Epithelial cell of esophagus (primary cell): ENCODE measurements around the gene SPHK2.
"Not testable (repeated sequence)": the region's sequence is repeated elsewhere in the genome, so short reads cannot be mapped to it uniquely, and the experiment has no call there.

ENCODE experiments used
- DNase-seq: peaks from one replicate; pipeline ENCODE4 v3.0.0; 2010; ENCODE audit warnings: low read depth
- H3K4me3 ChIP-seq: 2 replicates; pipeline ENCODE4 v1.5.1; 2011; ENCODE audit warnings: mild to moderate bottlenecking, low read length, control low read depth
- CTCF ChIP-seq: IDR thresholded peaks from 2 replicates; pipeline ENCODE4 v1.5.1; 2011; ENCODE audit warnings: low read depth, mild to moderate bottlenecking, low read length, control low read depth, inconsistent platforms; ENCODE audit not compliant: insufficient read depth; ENCODE audit errors: missing control alignments

The SPHK2 gene

GRCh38 chr19:48618916-48619691 lies at the start of gene SPHK2, which contains the start of gene RPL18:
Gene SPHK2, plus strand, starts transcription at chr19:48619506. Its CDS starts 1,009 bp downstream, at chr19:48620515.
Gene RPL18, minus strand, starts transcription at chr19:48619178. Its CDS starts 35 bp downstream, at chr19:48619143.
- TF ChIP-seq CTCF = peak; percentile 13
- peak within 1 kb of the TSS; percentile 94 for H3K4me3 ChIP-seq
- peak; percentile 100 for DNase-seq

DNA sequence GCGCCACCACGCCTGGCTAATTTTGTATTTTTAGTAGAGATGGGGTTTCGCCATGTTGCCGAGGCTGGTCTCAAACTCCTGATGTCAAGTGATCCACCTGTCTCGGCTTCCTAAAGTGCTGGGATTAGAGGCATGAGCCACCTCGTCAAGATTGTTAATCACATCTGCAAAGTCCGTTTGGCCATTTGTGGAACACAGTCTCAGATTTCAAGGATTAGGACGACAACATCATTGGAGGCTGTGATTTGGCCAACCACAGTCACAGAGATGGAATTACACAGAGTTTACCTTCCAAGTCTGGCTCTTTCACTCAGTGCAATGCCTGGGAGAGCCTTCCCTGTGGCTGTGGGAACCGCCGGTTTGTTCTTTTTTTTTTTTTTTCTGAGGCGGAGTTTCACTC lies 49.5 kb upstream of the SPHK2 start:
- no peak for TF ChIP-seq CTCF
- DNase-seq = no peak
- no peak overlapping the region for H3K4me3 ChIP-seq

- H3K4me3 ChIP-seq = no peak overlapping the region
- no peak for TF ChIP-seq CTCF
- no peak for DNase-seq
These were observed 47.7 kb upstream of the SPHK2 start for GRCh38 chr19:48571378-48572162.

GRCh38 chr19:48573163-48573505 lies 46.2 kb upstream of the SPHK2 start:
- no peak for TF ChIP-seq CTCF

DNA sequence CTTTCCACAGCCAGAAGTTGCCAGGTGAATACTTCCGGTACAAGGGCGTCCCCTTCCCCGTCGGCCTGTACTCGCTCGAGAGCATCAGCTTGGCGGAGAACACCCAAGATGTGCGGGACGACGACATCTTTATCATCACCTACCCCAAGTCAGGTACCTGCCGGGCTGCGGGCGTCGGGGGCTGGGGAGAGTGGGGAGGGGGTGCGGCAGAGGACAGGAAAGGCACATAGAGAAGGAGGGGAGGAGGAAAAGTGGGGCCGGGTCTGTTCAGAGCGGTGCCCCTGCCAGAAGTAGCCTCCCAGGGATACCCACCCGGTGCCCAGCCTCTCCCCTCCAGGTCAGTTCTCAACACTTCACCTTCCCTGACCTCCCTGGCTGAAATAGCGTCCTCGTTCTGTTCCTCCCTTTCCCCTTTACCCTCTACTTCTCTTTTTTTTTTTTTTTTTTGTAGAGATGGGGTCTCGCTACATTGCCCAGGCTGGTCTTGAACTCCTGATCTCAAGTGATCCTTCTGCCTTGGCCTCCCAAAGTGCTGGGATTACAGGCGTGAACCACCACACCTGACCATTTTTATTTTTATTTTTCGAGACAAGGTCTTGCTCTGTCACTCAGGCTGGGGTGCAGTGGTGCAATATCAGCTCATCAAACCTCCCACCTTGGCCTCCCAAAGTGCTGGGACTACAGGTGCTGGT lies 43.2 kb upstream of the SPHK2 start:
- TF ChIP-seq CTCF = no peak
- no peak for DNase-seq
- H3K4me3 ChIP-seq = no peak overlapping the region

More at GRCh38 chr19:48573163-48573505, 46.2 kb upstream of the SPHK2 start:
- H3K4me3 ChIP-seq = no peak overlapping the region
- DNase-seq = no peak

DNA sequence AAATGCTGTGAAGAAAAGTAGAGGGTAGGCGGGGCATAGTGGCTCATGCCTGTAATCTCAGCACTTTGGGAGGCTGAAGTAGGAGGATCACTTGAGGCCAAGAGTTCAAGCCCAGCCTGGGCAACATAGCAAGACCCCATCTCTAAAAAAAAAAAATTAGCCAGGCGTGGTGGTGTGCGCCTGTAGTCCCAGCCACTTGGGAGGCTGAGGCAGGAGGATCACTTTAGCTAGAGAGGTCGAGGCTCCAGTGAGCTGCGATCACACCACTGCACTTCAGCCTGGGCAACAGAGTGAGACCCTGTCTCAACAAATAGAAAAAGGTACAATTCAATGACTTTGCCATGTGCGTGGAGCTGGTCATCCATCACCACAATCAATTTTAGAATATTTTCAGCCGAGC lies 41.4 kb upstream of the SPHK2 start:
- not testable (repeated sequence) for H3K4me3 ChIP-seq, DNase-seq

DNA sequence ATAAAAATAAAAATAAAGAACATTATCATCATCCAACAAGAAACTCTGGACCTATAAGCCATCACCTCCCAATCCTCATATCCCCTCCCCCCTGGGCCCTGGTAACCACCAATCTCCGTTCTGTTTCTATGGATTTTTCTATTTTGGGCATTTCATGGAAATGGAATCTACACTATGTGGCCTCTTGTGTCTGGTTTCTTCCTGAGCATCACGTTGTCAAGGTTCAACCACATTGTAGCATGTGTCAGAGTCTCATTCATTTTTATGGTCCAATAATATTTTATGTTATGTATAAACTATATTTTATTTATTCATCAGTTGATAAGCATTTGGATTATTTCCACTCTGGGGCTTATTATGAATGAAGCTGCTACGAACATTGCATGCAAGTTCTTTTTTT lies 40.4 kb upstream of the SPHK2 start:
- no peak overlapping the region for H3K4me3 ChIP-seq
- TF ChIP-seq CTCF = no peak
- DNase-seq = no peak
